WTC11 (cell line): ENCODE data around the gene GNAL. TPM values are rescaled to one million over a fixed set of nuclear protein-coding genes. Genes with fewer than 3 reads are reported as not detected.

Experiments used
- ATAC-seq: fragments of 200-7000 bp; cut with Tn5 transposase; 2 replicates; pipeline ENCODE4 v1.10.0; 2021; ENCODE audit warnings: mild to moderate bottlenecking, moderate library complexity
- CTCF ChIA-PET: fragments of 300-600 bp; sonication (Branson Sonifier 250); formaldehyde crosslinking; loops from one replicate; lab custom pipeline; 2021; ENCODE audit warnings: antibody characterized with exemption; lab: Charles Lee
- POLR2A ChIA-PET: fragments of 350-600 bp; sonication (Branson Sonifier 250); formaldehyde crosslinking; loops from one replicate; lab custom pipeline; 2021; ENCODE audit warnings: antibody characterized with exemption; lab: Charles Lee
- DNase-seq: peaks from one replicate; pipeline ENCODE4 v3.0.0; 2021; ENCODE audit warnings: low spot score
- H3K27ac Mint-ChIP-seq: 2 replicates; pipeline ENCODE4 v1.8.0; 2021; ENCODE audit warnings: mixed read lengths
- H3K27me3 Mint-ChIP-seq: 2 replicates; pipeline ENCODE4 v1.8.0; 2021; ENCODE audit warnings: low read depth, mild to moderate bottlenecking, moderate library complexity, mixed read lengths
- H3K36me3 Mint-ChIP-seq: 2 replicates; pipeline ENCODE4 v1.8.0; 2021; ENCODE audit warnings: mixed read lengths
- H3K4me1 Mint-ChIP-seq: 2 replicates; pipeline ENCODE4 v1.8.0; 2022; ENCODE audit warnings: mixed read lengths
- H3K4me3 Mint-ChIP-seq: 2 replicates; pipeline ENCODE4 v1.8.0; 2021; ENCODE audit warnings: mild to moderate bottlenecking, moderate library complexity, mixed read lengths
- H3K9me3 Mint-ChIP-seq: 2 replicates; pipeline ENCODE4 v1.8.0; 2021; ENCODE audit warnings: mixed read lengths
- ATF1 ChIP-seq: sonication (generic); formaldehyde crosslinking; IDR thresholded peaks from 2 replicates; pipeline ENCODE4 v1.8.1; 2023; ENCODE audit warnings: mild to moderate bottlenecking, moderate library complexity, missing genetic modification reagents
- ATF3 ChIP-seq: sonication (generic); formaldehyde crosslinking; conservative IDR thresholded peaks from 2 replicates; pipeline ENCODE4 v1.8.1; 2022; ENCODE audit warnings: mild to moderate bottlenecking, missing genetic modification reagents
- E2F4 ChIP-seq: sonication (generic); formaldehyde crosslinking; IDR thresholded peaks from 2 replicates; pipeline ENCODE4 v1.8.1; 2022; ENCODE audit warnings: low read depth, mild to moderate bottlenecking, moderate library complexity, missing genetic modification reagents, borderline replicate concordance
- ELF4 ChIP-seq: sonication (generic); formaldehyde crosslinking; IDR thresholded peaks from 2 replicates; pipeline ENCODE4 v1.8.1; 2022; ENCODE audit warnings: low read depth, mild to moderate bottlenecking, moderate library complexity, missing genetic modification reagents
- ERG ChIP-seq: fragments of 250-450 bp; sonication (Bioruptor Pico); IDR thresholded peaks from 2 replicates; pipeline ENCODE4 v1.8.0; 2021; ENCODE audit warnings: mild to moderate bottlenecking
- ESRRA ChIP-seq: sonication (generic); formaldehyde crosslinking; IDR thresholded peaks from 2 replicates; pipeline ENCODE4 v1.8.1; 2022; ENCODE audit warnings: mild to moderate bottlenecking, missing genetic modification reagents, borderline replicate concordance
- GABPB1 ChIP-seq: sonication (generic); formaldehyde crosslinking; IDR thresholded peaks from 2 replicates; pipeline ENCODE4 v1.8.1; 2023; ENCODE audit warnings: mild to moderate bottlenecking, missing genetic modification reagents
- GRHL2 ChIP-seq: fragments of 250-450 bp; sonication (Bioruptor Pico); IDR thresholded peaks from 2 replicates; pipeline ENCODE4 v1.8.0; 2022; ENCODE audit warnings: mild to moderate bottlenecking, moderate library complexity; ENCODE audit not compliant: insufficient replicate concordance, severe bottlenecking
- GTF2I ChIP-seq: fragments of 250-450 bp; sonication (Bioruptor Pico); conservative IDR thresholded peaks from 2 replicates; pipeline ENCODE4 v1.4.0; 2021; ENCODE audit warnings: mild to moderate bottlenecking
- HMGXB4 ChIP-seq: sonication (generic); formaldehyde crosslinking; IDR thresholded peaks from 2 replicates; pipeline ENCODE4 v1.8.1; 2023; ENCODE audit warnings: mild to moderate bottlenecking, moderate library complexity, missing genetic modification reagents
- IRF1 ChIP-seq: sonication (generic); formaldehyde crosslinking; IDR thresholded peaks from 2 replicates; pipeline ENCODE4 v1.8.0; 2023; ENCODE audit warnings: missing genetic modification reagents
- JUN ChIP-seq: sonication (generic); formaldehyde crosslinking; IDR thresholded peaks from 2 replicates; pipeline ENCODE4 v1.8.0; 2023; ENCODE audit warnings: mild to moderate bottlenecking, missing genetic modification reagents
- MLX ChIP-seq: sonication (generic); formaldehyde crosslinking; IDR thresholded peaks from 2 replicates; pipeline ENCODE4 v1.8.1; 2023; ENCODE audit warnings: mild to moderate bottlenecking, missing genetic modification reagents, moderate library complexity
- NR2C2 ChIP-seq: sonication (generic); formaldehyde crosslinking; IDR thresholded peaks from 2 replicates; pipeline ENCODE4 v1.8.0; 2022; ENCODE audit warnings: mild to moderate bottlenecking, missing genetic modification reagents
- OVOL2 ChIP-seq: fragments of 250-450 bp; sonication (Bioruptor Pico); IDR thresholded peaks from 2 replicates; pipeline ENCODE4 v1.9.0; 2021; ENCODE audit warnings: mild to moderate bottlenecking, borderline replicate concordance
- PRDM15 ChIP-seq: sonication (generic); formaldehyde crosslinking; IDR thresholded peaks from 2 replicates; pipeline ENCODE4 v1.8.0; 2022; ENCODE audit warnings: missing genetic modification reagents
- PREB ChIP-seq: sonication (generic); formaldehyde crosslinking; IDR thresholded peaks from 2 replicates; pipeline ENCODE4 v1.8.1; 2022; ENCODE audit warnings: mild to moderate bottlenecking, missing genetic modification reagents, moderate library complexity, borderline replicate concordance
- RELA ChIP-seq: sonication (generic); formaldehyde crosslinking; IDR thresholded peaks from 2 replicates; pipeline ENCODE4 v1.8.1; 2022; ENCODE audit warnings: missing genetic modification reagents, mild to moderate bottlenecking, borderline replicate concordance
- SP1 ChIP-seq: sonication (generic); formaldehyde crosslinking; conservative IDR thresholded peaks from 2 replicates; pipeline ENCODE4 v1.8.1; 2022; ENCODE audit warnings: missing genetic modification reagents
- TCF7 ChIP-seq: sonication (generic); formaldehyde crosslinking; IDR thresholded peaks from 2 replicates; pipeline ENCODE4 v1.8.0; 2022; ENCODE audit warnings: mild to moderate bottlenecking, low read depth, missing genetic modification reagents, moderate library complexity
- TP53 ChIP-seq: sonication (generic); formaldehyde crosslinking; IDR thresholded peaks from 2 replicates; pipeline ENCODE4 v1.8.1; 2023; ENCODE audit warnings: mild to moderate bottlenecking, missing genetic modification reagents
- ZNF232 ChIP-seq: sonication (generic); formaldehyde crosslinking; IDR thresholded peaks from 2 replicates; pipeline ENCODE4 v1.8.0; 2022; ENCODE audit warnings: mild to moderate bottlenecking, missing genetic modification reagents
- ZNF263 ChIP-seq: sonication (generic); formaldehyde crosslinking; IDR thresholded peaks from 2 replicates; pipeline ENCODE4 v1.8.1; 2022; ENCODE audit warnings: low read depth, mild to moderate bottlenecking, moderate library complexity, missing genetic modification reagents
- total RNA-seq: library from RNA; stranded (reverse); gene quantifications from 3 replicates; pipeline ENCODE4 v1.2.3, GENCODE V29; 2021

GNAL gene
- total RNA-seq, 1 experiment from 2014 or later = 22.3 TPM

- TF ChIP-seq E2F4 (CRISPR knock-in tag) = no peak
- TF ChIP-seq ELF4 (CRISPR knock-in tag) = no peak
- no peak for TF ChIP-seq GRHL2
- no peak for TF ChIP-seq HMGXB4 (CRISPR knock-in tag)
- TF ChIP-seq PREB (CRISPR knock-in tag) = no peak
- no peak for TF ChIP-seq ZNF232 (CRISPR knock-in tag)
- TF ChIP-seq GTF2I (CRISPR knock-in tag) = no peak
- TF ChIP-seq MLX (CRISPR knock-in tag) = no peak
- TF ChIP-seq, all 79 proteins: peak for 0
Measured at GRCh38 chr18:11658019-11658418, 31.0 kb upstream of the GNAL start (continued).

GRCh38 chr18:11658989-11659388, 30.1 kb upstream of the GNAL start:
- Mint-ChIP-seq H3K36me3 (no peaks in the 10 kb centered on the region), H3K27ac (no peak overlapping the region), H3K27me3 (peaks cover 19% of the 10 kb centered on the region)
- CTCF ChIA-PET = interaction anchor here (0.5 kb wide), 1 partner anchor 493 kb away, joined by 3 read pairs; no protein-coding TSS in a partner anchor
- POLR2A ChIA-PET = no interaction called here
- 0 out of 2 replicates have a peak, but pooled peaks have one; percentile 32 for TF ChIP-seq GABPB1 (CRISPR knock-in tag)
- TF ChIP-seq ZNF263 (CRISPR knock-in tag) = no peak
- no peak for TF ChIP-seq TCF7 (CRISPR knock-in tag)
- no peak for TF ChIP-seq JUN (CRISPR knock-in tag)
- TF ChIP-seq, all 79 proteins: peak for 1
- DNase-seq (no peak), ATAC-seq (no peak)
- no peak overlapping the region for H3K4me3 Mint-ChIP-seq
- H3K9me3 Mint-ChIP-seq = no peaks in the 10 kb centered on the region; the same call in 1 of the 2 replicates
- peaks cover 6% of the 10 kb centered on the region for H3K4me1 Mint-ChIP-seq

- Mint-ChIP-seq H3K4me3 (no peak overlapping the region), H3K4me1 (peaks cover 1% of the 10 kb centered on the region), H3K36me3 (no peaks in the 10 kb centered on the region), H3K9me3 (no peaks in the 10 kb centered on the region; the same call in 1 of the 2 replicates), H3K27me3 (peaks cover 6% of the 10 kb centered on the region), H3K27ac (no peak overlapping the region)
- DNase-seq (no peak), ATAC-seq (no peak)
- POLR2A ChIA-PET = no interaction called here
- CTCF ChIA-PET = no interaction called here
- TF ChIP-seq ATF1 (CRISPR knock-in tag) = no peak
- no peak for TF ChIP-seq SP1 (CRISPR knock-in tag)
- no peak for TF ChIP-seq ESRRA
- no peak for TF ChIP-seq ATF3
- TF ChIP-seq PRDM15 (CRISPR knock-in tag) = no peak
- no peak for TF ChIP-seq RELA (CRISPR knock-in tag)
- TF ChIP-seq ERG = no peak
- TF ChIP-seq IRF1 (CRISPR knock-in tag) = no peak
- no peak for TF ChIP-seq TP53 (CRISPR knock-in tag)
- TF ChIP-seq NR2C2 = no peak
- no peak for TF ChIP-seq OVOL2
Measured at GRCh38 chr18:11660691-11661090, 28.4 kb upstream of the GNAL start.
